ENCODE measurements around the gene RHBDL1.

GRCh38 chr16:725041-725376, 49.5 kb downstream of the RHBDL1 start:
- TF ChIP-seq CTCF (IDR thresholded peaks at IDR 0.05) = no peak
- no peak for TF ChIP-seq ZFX (IDR thresholded peaks at IDR 0.05; ENCODE audit: borderline replicate concordance)

All from 22Rv1 (cell line).